Measurements from ENCODE around the gene IPCEF1. TPM values are rescaled to one million over a fixed set of nuclear protein-coding genes. Genes with fewer than 3 reads are reported as not detected.
"Not testable (repeated sequence)": the region's sequence is repeated elsewhere in the genome, so short reads cannot be mapped to it uniquely, and the experiment has no call there.

IPCEF1 gene
- total RNA-seq, 1 experiment from 2014 or later = 0.20 TPM

- in situ Hi-C loops (cut with HindIII; ENCODE audit: low pct_unique_long_range_greater_than_20kb, low sequenced_read_pairs) = no loop called here
- no peak for DNase-seq (ENCODE audit: low read depth)
Measured at GRCh38 chr6:154347981-154348380, 8.6 kb downstream of the IPCEF1 start.

GRCh38 chr6:154345811-154346210 is 10.8 kb downstream of the IPCEF1 start:
- DNase-seq (ENCODE audit: low read depth) = no peak
- in situ Hi-C loops (cut with HindIII; ENCODE audit: low pct_unique_long_range_greater_than_20kb, low sequenced_read_pairs) = no loop called here

- DNase-seq (ENCODE audit: low read depth) = peak; percentile 67
Measured at GRCh38 chr6:154343473-154344308, 12.9 kb downstream of the IPCEF1 start.

GRCh38 chr6:154341871-154342270 is 14.7 kb downstream of the IPCEF1 start:
- DNase-seq (ENCODE audit: low read depth) = no peak
- in situ Hi-C loops (cut with HindIII; ENCODE audit: low pct_unique_long_range_greater_than_20kb, low sequenced_read_pairs) = no loop called here

More at GRCh38 chr6:154343473-154344308, 12.9 kb downstream of the IPCEF1 start:
- in situ Hi-C loops (cut with HindIII; ENCODE audit: low pct_unique_long_range_greater_than_20kb, low sequenced_read_pairs) = no loop called here

GRCh38 chr6:154341336-154341735 is 15.3 kb downstream of the IPCEF1 start:
- DNase-seq (ENCODE audit: low read depth) = no peak

GRCh38 chr6:154337406-154338005 is 19.1 kb downstream of the IPCEF1 start:
- no peak for DNase-seq (ENCODE audit: low read depth)
- in situ Hi-C loops (cut with HindIII; ENCODE audit: low pct_unique_long_range_greater_than_20kb, low sequenced_read_pairs) = no loop called here

More at GRCh38 chr6:154341336-154341735, 15.3 kb downstream of the IPCEF1 start:
- in situ Hi-C loops (cut with HindIII; ENCODE audit: low pct_unique_long_range_greater_than_20kb, low sequenced_read_pairs) = no loop called here

GRCh38 chr6:154334147-154334546 is 22.5 kb downstream of the IPCEF1 start:
- DNase-seq (ENCODE audit: low read depth); in situ Hi-C loops (cut with HindIII; ENCODE audit: low pct_unique_long_range_greater_than_20kb, low sequenced_read_pairs): not testable (repeated sequence)

GRCh38 chr6:154331750-154332149 is 24.9 kb downstream of the IPCEF1 start:
- in situ Hi-C loops (cut with HindIII; ENCODE audit: low pct_unique_long_range_greater_than_20kb, low sequenced_read_pairs) = no loop called here
- no peak for DNase-seq (ENCODE audit: low read depth)

GRCh38 chr6:154329350-154330170 is 27.0 kb downstream of the IPCEF1 start:
- in situ Hi-C loops (cut with HindIII; ENCODE audit: low pct_unique_long_range_greater_than_20kb, low sequenced_read_pairs) = no loop called here

GRCh38 chr6:154327313-154327712 is 29.3 kb downstream of the IPCEF1 start:
- DNase-seq (ENCODE audit: low read depth); in situ Hi-C loops (cut with HindIII; ENCODE audit: low pct_unique_long_range_greater_than_20kb, low sequenced_read_pairs): not testable (repeated sequence)

More at GRCh38 chr6:154329350-154330170, 27.0 kb downstream of the IPCEF1 start:
- no peak for DNase-seq (ENCODE audit: low read depth)

- no peak for DNase-seq (ENCODE audit: low read depth)
Measured at GRCh38 chr6:154325142-154325541, 31.5 kb downstream of the IPCEF1 start.

GRCh38 chr6:154320181-154320580 is 36.4 kb downstream of the IPCEF1 start:
- DNase-seq (ENCODE audit: low read depth) = no peak
- in situ Hi-C loops (cut with HindIII; ENCODE audit: low pct_unique_long_range_greater_than_20kb, low sequenced_read_pairs) = no loop called here

More at GRCh38 chr6:154325142-154325541, 31.5 kb downstream of the IPCEF1 start:
- in situ Hi-C loops (cut with HindIII; ENCODE audit: low pct_unique_long_range_greater_than_20kb, low sequenced_read_pairs) = no loop called here

- DNase-seq (ENCODE audit: low read depth) = peak; percentile 21
- in situ Hi-C loops (cut with HindIII; ENCODE audit: low pct_unique_long_range_greater_than_20kb, low sequenced_read_pairs) = no loop called here
Measured at GRCh38 chr6:154319231-154319858, 37.3 kb downstream of the IPCEF1 start.

- in situ Hi-C loops (cut with HindIII; ENCODE audit: low pct_unique_long_range_greater_than_20kb, low sequenced_read_pairs) = no loop called here
Measured at GRCh38 chr6:154318721-154319120, 37.9 kb downstream of the IPCEF1 start.

GRCh38 chr6:154316131-154316530 is 40.5 kb downstream of the IPCEF1 start:
- in situ Hi-C loops (cut with HindIII; ENCODE audit: low pct_unique_long_range_greater_than_20kb, low sequenced_read_pairs) = no loop called here
- DNase-seq (ENCODE audit: low read depth) = no peak

More at GRCh38 chr6:154318721-154319120, 37.9 kb downstream of the IPCEF1 start:
- no peak for DNase-seq (ENCODE audit: low read depth)

GRCh38 chr6:154314084-154314483 is 42.5 kb downstream of the IPCEF1 start:
- in situ Hi-C loops (cut with HindIII; ENCODE audit: low pct_unique_long_range_greater_than_20kb, low sequenced_read_pairs) = no loop called here
- DNase-seq (ENCODE audit: low read depth) = no peak

GRCh38 chr6:154308986-154309385 is 47.6 kb downstream of the IPCEF1 start:
- in situ Hi-C loops (cut with HindIII; ENCODE audit: low pct_unique_long_range_greater_than_20kb, low sequenced_read_pairs) = no loop called here
- no peak for DNase-seq (ENCODE audit: low read depth)
